GM18502 (cell line): ENCODE results near the gene HDDC3.
"Not testable (repeated sequence)": the region's sequence is repeated elsewhere in the genome, so short reads cannot be mapped to it uniquely, and the experiment has no call there.

Experiments
- ATAC-seq: cut with Tn5 transposase; IDR thresholded peaks from one replicate; pipeline ENCODE4 v1.9.1; 2021; ENCODE audit warnings: mild to moderate bottlenecking; ENCODE audit not compliant: unreplicated experiment, poor library complexity

The HDDC3 gene

DNA sequence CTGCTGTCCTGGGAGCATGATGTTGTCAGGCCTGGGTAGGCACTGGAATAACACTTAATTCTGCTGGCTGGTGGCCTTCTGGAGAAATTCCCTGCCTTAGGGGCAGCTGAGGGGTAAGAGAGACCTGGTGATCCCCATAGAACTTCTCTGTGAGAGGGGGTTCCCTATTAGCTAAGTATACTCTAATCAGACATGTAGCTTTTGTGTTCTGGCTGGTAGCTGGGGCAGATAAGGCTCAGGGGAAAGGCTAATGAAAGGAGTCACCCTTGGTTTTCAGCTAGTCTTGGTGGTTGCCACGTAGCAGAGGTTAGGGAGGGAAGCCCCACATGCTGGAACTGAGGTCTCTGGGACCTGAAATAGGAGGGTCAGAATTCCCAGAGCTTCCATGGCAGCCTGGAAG, 952 bp upstream of the HDDC3 start:
- no peak for ATAC-seq

DNA sequence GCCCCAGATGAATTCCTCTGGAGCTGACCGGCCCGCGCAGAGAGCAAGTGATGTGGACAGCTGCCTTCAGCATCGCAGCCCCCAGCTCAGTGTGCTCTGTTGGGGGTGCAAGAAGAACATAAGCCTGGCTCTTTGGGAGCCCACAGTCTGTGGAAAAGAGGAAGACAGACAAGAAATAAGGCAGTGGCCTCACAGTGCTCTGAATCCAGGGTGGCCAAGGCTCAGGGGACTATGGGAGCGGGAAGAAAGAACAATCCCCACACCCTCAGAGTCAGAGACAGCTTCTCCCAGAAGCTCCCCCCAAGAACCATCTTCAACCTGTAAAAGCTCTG, 277 bp upstream of the HDDC3 start:
- no peak for ATAC-seq

DNA sequence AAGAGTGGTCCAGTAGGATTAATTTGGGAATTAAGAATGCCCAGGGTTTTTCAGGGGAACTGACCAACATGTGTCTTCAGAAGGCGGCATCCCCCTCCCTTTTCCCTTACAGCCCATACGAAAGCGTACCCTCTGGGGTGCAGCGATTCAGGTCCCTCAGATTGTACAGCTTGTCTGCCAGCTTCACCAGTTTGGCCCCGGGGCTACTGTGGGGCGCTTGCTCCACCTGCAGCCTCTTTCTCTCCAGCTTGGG, 848 bp downstream of the HDDC3 start:
- ATAC-seq = no peak

DNA sequence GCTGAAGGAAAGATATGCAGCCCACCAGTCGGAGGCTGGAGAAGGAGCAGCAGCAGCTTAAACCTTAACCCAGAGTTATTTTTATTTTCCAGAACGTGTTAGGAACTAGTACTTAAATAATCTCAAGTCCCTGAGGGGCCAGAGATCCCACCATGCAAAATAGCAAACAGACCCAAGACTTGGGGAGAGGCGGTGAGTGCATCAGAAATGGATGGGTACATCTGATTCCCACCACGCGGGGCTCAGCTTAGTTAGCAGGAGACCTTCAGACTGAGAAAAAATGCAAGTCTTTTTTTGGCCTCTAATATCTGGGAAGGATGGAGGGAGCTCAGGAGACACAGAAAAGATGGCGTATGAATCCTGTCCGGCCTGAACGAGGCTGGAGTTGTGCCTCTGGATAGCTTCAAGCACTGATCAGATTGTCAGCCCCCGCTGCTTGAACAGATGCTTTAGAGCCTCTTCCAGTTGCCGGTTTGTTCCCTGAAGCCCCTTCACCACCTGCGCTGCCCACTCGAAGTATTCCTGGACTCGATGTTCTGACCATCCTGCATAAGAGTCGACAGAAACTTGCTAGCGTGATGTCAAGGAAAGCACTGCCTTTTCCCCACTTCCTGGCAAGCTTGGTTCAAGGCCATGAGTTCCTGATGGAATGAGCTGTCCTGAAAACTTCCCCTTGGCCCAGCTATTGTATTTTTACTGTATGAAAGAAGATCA, 1.3 kb downstream of the HDDC3 start:
- ATAC-seq = no peak

DNA sequence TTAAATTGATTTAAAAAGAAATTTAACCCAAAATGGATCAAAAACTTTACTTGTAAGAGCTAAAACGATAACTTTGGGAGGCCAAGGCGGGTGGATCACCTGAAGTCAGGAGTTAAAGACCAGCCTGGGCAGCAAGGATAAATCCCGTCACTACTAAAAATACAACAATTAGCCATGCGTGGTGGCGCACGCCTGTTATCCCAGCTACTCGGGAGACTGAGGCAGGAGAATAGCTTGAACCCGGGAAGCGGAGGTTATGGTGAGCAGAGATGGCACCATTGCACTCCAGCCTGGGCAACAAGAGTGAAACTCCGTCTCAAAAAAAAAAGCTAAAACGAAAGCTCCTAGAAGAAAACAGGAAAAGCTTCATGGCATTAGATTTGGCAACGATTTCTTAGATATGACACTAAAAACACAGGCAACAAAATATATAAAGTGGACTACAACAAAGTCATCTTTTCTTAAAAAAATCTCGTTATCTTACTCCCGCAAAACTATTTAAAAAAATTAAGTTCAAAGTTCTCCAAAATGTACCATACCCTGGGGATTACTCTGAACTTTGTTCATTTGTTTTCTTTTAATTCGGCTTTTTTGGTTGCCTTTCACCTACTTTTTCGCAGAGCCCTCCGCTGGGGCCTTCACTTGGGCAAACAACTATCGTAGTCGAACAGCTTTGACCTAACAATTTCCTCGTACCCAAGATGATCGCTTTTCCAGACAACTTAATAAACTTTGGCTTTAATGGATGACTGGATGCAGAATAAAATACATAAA, 2.9 kb downstream of the HDDC3 start:
- no peak for ATAC-seq

DNA sequence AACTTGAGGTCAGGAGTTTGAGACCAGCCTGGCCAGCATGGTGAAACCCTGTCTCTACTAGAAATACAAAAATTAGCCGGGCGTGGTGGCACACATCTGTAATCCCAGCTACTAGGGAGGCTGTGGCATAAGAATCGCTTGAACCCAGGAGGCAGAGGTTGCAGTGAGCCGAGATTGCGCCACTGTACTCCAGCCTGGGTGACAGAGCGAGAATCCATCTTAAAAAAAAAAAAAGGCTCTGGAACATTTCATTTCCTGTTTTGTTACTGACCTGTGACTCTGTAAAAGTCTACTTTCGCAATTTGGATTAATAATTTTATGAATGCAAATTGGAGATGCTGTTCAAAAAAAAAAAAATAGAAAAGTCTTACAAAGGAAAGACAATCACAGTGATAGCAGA, 4.2 kb downstream of the HDDC3 start:
- not testable (repeated sequence) for ATAC-seq

DNA sequence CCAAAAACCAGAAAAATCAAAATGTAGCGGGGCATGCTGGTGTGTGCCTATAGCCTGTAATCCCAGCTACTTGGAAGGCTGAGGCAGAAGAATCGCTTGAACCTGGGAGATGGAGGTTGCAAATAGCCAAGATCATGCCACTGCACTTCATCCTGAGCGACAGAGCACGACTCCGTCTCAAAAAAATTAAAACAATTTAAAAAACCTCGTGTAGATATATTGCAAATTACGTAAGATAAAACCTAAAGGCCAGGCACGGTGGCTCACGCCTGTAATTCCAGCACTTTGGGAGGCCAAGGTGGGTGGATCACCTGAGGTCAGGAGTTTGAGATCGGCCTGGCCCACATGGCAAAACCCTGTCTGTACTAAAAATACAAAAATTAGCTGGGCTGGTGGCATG, 5.6 kb downstream of the HDDC3 start:
- not testable (repeated sequence) for ATAC-seq

DNA sequence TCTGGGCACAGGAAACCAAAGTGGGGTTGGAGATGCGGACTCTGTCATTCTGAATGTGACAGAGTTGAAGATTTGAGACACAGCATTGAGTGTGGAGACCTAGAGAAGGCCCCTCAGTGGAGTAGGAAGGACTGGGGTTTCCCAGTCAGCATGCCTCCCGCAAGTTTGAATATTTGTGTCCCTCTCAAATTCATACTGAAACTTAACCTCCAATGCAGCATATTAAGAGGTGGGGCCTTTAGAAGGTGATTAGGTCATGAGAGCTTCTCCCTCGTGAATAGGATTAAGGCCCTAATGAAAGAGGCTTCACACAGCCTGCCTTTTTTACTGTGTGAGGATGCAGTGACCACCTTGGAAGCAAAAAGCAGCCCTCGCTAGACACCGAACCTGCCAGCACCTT, 8.0 kb downstream of the HDDC3 start:
- ATAC-seq = peak; percentile 69

DNA sequence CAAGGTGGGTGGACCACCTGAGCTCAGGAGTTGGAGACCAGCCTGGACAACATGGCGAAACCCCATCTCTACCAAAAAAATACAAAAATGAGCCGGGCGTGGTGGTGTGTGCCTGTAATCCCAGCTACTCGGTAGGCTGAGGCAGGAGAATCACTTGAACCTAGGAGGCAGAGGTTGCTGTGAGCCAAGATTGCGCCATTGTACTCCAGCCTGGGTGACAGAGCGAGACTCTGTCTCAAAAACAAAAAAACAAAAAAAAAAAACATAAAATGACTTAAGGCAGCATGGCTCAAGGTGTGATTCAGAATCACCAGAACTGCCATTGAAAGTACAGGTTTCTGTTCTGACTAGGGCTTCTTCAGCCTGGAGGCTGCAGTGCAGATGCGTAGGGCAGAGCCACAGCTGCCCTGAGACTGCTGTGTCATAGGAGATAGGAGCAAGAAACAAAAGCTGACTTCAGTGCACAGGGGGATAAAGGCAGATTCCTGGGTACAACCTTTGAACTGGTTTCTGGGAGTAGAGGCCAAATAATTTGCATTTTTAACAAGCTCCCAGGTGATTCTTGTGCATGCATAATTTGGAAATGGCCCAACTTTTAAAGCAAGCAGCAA, 9.5 kb downstream of the HDDC3 start:
- ATAC-seq = peak; percentile 86

DNA sequence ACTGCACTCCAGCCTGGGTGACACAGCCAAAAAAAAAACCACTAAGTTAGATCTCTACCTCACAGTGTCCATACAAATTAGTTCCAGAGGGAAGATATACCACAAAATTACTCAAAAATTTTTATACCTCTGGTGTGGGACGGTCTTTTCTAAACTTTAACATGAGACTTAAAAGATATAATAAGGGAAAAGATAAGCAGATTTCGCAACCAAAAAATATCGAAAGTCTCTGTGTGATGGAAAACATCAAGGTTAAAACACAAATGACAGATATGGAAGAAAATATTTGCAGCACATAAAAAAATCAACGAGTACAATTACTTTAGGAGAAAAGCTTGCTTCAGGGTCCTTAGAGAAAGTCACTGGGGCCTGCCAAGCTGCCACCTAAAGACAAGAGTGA, 10.5 kb downstream of the HDDC3 start:
- ATAC-seq = no peak

DNA sequence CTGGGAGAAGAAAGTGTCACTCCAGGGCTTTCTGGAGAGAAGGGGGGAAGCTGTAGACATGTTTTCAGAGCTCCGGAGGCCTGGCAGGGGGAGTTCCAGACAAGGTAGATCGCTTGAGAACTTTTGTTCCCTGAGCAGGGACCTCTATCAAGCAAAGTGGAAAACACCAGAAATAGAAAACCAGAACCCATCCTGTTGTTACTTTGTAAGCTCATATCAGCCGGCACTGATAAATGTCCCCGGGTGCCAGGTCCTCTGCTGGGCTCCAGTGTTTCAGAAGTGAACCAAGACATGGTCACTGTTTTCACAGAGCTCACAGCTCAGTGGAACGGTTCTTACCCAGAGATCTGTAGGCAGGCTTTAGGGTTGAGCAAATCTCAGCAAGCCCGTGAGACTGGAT, 13.5 kb downstream of the HDDC3 start:
- ATAC-seq = no peak

DNA sequence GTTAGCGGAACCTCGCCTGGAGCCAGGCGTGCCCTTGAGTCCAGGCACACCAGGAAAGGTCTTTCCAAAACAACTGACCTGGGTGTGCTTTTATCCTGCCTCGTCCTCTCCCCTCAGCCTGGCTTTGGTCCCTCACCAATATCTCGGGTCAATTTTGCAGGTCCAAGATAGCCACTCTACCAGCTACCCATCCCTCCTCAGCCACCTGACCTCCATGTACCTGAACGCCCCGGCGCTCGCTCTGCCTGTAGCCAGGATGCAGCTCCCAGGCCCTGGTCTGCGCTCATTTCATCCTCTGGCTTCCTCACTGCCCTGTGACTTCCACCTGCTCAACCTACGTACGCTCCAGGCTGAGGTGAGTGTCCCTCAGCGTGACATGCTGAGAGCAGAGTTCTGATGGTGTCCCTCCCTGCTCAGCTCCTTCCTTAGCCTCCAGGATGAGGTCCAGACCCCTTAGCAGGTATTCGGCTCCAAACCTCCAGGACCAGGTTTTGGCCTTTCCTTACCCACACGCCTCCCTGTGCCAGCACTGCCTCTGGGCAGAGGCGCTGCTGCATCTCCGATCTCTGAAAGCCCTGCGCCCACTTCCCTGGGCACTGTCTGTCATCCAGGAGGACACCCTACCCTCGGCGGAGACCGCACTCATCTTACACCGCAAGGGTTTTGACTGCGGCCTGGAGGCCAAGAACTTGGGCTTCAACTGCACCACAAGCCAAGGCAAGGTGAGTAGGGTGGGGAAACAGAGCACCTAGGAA, 14.1 kb downstream of the HDDC3 start:
- ATAC-seq = no peak

DNA sequence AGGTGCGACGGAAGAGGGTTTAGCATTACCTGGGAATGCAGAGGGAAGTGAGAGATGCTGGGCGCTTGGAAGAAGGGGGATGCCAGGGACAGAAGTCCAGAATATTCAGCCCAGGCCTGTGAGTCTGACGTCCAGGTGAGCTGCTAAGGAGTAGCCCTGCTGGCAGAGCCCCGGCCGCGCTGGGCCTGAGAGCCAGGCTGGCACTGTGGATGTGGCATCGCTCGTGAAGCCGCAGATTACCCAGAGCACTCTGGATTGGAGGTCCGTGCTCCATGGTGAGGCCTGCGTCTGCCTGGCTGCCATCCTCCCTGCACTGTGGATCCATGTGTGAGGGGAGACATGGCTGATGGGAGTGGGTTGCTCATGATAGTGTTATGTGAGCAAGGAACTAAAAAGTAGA, 14.8 kb downstream of the HDDC3 start:
- ATAC-seq = no peak

DNA sequence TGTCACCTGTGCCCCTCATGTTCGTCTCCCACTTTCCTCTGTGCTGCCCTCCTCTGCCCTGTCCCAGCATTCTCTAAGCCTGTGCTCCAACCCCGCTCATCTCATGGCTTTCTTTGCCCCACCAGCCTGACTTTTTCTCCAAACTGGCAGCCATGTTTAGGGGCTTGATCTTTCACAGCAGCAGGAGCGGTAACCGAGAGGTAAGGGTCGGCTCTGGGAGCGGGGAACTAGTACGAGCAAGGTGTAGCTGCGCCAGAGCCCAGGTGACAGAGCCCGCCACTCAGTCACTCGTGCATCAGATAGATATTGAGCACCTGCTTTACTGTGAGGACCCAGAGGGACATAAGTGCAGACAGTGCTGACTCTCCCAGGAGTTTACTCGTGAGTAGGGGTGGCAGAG, 15.9 kb downstream of the HDDC3 start:
- ATAC-seq = no peak

DNA sequence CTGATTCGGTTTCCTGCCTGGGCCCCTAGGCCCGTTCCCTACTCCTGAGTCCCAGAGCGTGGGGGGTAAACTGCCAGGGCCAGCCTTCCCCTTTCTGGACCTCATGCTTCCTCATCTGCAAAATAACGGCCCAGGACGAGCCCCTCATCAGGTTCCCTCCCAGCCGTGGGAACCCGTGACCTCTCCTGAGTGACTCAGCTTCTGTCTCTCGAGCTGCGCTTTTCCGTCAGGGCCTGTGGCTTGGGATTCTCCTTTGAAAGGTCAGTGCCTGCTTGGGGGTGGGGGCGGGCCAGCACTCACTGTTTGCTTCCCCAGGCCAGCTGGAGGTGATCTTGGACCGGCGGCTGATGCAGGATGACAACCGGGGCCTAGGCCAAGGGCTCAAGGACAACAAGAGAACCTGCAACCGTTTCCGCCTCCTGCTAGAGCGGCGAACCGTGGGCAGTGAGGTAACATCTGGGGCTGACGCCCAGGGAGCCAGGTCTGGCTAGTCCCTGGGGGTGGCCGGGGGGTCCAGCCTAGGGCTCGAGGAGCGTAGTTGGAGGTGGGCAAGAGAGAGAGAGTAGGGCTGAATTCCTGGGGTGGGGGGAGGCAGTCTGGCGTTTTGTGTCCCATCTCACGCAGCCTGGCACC, 16.4 kb downstream of the HDDC3 start:
- no peak for ATAC-seq

DNA sequence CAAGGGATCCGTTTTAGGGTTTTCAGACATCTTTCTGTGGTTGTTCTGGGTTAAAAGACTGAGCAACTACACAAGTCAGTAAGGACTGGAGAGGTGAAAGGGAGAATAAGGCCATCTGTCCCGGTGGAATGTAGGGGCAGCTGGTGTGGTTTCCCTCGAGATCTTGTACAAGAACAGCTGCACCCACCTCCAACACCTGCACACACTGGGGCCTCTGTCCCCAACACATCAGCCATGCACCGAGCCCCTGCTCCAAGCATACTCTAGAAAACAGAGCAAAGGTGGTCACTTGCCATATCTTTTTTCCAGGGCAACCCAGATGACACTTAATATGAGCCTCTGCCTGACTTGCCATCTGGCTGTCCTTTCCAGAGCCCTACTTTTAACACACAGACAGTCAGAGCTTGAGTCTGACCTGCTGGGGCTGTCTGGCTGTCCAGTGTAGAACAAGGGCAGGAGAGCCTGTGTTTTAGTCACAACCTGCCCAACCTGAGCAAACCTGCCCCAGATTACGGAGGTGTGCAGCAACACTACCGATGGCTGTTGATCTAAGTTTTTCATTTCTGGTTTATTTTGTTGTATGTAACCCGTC, 17.0 kb downstream of the HDDC3 start:
- no peak for ATAC-seq

DNA sequence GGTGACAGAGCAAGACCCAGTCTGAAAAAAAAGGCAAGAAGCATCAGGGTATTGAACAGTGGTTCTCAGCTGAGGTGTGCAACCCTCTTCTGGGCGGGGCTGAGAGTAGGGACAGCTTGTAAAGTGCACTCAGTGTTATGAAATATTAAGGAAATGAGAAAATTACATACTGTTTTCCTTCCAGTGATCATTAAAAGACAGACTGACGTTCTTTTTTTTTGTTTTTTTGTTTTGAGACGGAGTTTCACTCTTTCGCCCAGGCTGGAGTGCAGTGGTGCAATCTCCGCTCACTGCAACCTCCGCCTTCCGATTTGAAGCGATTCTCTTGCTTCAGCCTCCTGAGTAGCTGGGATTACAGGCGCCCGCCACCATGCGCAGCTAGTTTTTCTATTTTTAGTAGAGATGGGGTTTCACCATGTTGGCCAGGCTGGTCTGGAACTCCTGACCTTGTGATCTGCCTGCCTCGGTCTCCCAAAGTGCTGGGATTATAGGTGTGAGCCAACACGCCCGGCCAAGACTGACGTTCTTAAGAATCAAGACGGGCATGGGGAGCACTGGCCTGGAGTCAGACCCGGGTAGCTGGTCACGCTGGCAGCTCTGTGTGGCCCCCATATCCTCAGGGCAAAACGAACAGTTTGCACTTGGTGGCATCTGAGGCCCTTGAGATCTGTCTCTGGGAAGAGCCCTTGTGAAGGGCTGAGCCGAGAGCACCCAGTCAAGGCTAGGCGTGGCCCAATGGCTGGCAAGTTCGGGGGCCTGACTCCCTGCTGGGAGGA, 17.9 kb downstream of the HDDC3 start:
- no peak for ATAC-seq

DNA sequence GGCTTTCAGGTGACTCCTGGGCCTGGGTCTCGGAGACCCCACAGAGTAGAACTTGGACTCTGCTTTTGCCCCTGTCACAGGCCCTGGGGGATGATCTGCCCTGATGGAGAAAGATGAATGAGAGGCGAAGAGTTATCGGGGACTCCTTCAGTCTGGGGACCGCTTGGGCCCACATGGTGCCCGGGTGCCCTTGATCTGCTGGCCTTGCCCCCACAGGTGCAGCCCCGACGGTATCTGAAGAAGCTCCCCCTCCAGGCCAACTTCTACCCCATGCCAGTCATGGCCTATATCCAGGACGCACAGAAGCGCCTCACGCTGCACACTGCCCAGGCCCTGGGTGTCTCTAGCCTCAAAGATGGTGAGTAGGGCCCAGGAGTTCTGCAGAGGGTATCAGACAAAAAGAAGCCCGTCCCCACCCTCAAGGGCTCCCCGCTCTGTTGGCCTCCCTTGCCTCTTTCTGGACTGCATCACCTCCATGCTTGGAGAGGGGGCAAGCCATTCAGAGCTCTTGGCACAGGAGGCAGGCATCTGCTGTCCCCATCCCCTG, 18.9 kb downstream of the HDDC3 start:
- ATAC-seq = no peak

DNA sequence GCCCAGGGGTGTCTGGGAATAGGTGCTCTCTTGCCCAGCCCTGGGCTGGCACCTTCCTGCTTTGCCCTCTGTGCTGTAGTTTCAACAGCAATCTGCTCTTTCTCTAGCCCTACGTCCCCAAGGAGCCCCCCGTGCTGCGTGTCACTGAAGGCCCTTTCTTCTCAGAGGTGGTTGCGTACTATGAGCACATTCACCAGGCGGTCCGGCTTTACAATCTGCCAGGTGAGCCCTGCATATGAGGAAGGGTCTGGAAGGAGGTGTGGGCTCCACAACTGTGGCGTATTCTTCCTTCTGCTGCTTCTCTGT, 19.6 kb downstream of the HDDC3 start:
- no peak for ATAC-seq
